HG02763 (cell line): ENCODE results near the gene ZNG1E.
"Not testable (repeated sequence)": the region's sequence is repeated elsewhere in the genome, so short reads cannot be mapped to it uniquely, and the experiment has no call there.

ENCODE experiments used
- ATAC-seq: cut with Tn5 transposase; IDR thresholded peaks from one replicate; pipeline ENCODE4 v1.9.1; 2021; ENCODE audit warnings: mild to moderate bottlenecking, moderate library complexity; ENCODE audit not compliant: unreplicated experiment

ZNG1E gene

DNA sequence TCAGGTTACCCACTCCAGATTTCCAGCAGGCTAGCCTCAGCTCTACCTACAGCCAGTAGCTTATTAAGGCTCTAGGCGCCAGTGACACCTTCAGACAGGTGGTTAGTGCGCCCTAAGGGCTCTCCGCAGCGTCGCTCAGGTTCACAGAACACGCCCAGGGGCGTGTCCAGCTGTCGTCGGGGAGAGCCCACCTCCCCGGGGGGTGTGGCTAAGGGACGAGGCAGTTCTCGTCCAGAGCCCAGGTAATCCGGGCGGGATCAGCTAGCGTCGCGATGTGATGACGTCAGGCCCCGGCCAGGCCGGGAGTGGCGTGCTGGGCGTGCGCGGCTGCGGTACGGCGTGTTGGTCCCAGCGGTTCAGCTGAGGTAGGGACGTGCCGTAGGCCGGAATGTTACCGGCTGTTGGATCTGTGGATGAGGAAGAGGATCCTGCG, at the start of gene ZNG1E:
Gene ZNG1E, plus strand, starts transcription at position 340 of the 433 bp plus-strand sequence. Its CDS starts 49 bp downstream, at position 389.
- ATAC-seq, result not testable (repeated sequence)

DNA sequence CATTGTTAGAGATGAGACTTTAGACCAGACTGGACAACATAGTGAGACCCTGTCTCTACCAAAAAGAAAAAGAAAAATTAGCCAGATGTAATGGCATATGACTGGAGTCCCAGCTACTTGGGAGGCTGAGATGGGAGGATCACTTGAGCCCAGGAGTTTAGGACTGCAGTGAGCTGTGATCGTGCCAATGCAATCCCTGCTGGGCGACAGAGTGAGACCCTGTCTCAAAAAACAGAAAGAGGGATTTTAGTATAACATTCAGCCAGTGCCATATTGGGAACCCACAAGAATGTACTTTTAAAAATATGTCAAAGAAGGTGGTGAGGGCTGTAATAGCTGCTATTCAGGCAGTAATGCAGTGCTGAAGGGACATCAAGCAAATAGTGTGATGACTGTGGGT, 2.1 kb upstream of the ZNG1E start:
- ATAC-seq, result not testable (repeated sequence)

DNA sequence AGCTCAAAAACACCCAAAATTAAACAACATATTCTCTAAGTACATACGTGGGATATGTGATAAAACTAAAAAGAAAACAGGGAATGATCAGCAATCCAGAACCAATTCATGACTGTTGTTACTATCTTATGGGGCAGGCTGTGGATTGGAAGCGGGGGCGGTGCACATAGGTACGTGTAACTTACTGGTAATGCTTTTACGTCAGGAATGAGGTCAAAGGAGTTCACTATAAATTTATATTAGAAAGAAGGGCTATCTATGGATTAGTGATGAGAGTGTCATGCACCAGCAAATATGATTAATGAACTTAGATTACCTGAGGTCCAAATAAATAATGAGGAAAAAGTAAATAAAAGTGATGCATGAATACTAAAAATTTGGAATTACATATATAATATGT, 710 bp upstream of the ZNG1E start:
- ATAC-seq, result not testable (repeated sequence)

DNA sequence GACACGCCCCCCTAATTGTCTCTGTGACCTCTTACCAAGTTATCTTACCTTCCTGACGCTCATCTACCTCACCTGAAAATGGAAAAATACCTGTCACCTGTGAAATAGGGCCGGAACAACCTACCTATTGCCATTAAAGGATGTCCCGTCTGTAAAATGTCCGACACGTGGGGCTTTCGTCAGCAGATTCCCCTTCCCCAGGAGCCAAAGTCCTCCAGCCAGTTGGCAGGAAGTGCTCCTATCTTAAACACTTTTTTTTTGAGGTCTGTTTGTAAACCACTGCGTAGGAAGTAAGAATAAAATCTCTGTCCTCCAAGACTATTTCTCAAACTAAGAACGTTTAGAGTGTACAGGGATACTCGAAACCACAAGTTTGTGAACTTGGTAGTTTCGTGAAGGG, 661 bp downstream of the ZNG1E start:
- ATAC-seq, result not testable (repeated sequence)

DNA sequence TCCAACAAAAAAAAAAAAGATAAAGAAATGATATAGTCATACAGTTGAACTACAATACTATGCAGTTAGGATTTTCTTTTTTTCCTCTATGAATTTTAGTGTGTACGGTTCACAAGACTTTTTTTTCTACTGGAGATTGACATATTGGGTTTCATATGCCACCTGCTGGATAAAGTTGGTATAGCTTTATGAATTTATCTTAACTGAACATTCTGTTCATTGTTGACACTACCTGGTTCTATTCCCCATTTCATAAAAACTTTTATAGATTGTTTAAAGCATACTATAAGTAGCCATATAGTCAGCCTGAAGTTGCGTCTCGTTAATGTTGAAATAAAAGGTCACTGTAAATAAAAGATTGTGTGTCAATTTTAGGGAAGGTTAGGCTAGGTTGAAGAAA, 2.8 kb downstream of the ZNG1E start:
- ATAC-seq, result not testable (repeated sequence)

DNA sequence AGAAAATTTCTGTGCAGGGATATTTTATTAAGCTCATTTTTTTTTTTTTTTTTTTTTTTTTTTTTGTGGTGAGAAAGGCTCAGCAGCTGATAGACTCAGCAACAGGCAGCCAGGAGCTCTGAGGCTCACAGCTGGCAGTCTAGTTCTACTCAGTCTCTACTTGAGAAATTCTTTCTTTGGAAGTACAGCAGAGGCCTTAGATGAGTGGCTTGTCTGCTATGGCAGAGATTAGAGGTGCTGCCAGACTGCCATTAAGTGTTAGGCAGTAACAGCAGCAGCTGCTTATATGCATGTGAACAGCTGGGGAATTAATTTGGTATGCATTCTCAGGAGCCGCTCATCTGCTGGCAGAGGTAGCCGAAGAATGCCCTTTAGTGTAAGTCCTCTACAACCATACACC, 27.8 kb downstream of the ZNG1E start:
- not testable (repeated sequence) for ATAC-seq

DNA sequence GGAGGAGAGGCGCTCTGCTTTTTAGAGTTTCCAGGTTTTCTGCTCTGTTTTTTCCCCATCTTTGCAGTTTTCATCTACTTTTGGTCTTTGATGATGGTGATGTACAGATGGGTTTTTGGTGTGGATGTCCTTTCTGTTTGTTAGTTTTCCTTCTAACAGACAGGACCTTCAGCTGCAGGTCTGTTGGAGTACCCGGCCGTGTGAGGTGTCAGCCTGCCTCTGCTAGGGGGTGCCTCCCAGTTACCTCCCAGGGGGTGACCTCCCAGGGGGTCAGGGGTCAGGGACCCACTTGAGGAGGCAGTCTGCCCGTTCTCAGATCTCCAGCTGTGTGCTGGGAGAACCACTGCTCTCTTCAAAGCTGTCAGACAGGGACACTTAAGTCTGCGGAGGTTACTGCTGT, 38.7 kb downstream of the ZNG1E start:
- not testable (repeated sequence) for ATAC-seq

DNA sequence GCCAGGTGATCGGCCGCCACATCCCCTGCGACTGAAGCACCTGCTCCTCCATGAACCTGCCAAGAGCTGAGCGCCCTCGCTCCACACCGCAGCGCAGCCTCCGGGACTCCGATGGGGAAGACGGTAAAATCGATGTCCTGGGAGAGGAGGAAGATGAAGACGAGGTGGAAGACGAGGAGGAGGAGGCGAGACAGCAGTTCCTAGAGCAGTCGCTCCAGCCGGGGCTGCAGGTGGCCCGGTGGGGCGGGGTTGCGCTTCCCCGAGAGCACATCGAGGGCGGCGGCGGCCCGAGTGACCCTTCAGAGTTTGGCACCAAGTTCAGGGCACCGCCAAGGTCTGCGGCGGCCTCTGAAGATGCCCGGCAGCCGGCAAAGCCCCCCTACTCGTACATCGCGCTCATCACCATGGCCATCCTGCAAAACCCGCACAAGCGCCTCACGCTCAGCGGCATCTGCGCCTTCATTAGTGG, 61.4 kb downstream of the ZNG1E start, which contains the start of gene FOXD4L4:
Gene FOXD4L4, plus strand, starts transcription at position 51 of the 469 bp plus-strand sequence. Its CDS starts 0 bp downstream, at position 51.
- not testable (repeated sequence) for ATAC-seq

DNA sequence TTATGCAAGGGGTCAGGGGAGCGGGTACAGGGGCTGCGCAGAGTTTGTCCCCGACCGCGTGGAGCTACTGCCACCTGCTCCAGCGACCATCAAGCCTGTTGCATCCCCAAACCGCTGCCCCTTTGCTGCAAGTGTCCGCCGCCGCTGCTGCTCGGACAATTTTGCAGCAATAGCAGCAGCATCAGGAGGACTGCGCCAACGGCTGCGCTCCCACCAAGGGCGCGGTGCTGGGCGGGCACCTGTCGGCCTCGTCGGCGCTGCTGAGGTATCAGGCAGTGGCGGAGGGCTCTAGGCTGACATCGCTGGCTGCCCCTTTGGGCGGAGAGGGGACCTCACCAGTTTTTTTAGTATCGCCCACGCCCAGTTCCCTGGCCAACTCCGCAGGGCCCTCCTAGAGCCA, 62.4 kb downstream of the ZNG1E start:
- not testable (repeated sequence) for ATAC-seq
